ENCODE data around the gene HGFAC. TPM values are rescaled to one million over a fixed set of nuclear protein-coding genes. Genes with fewer than 3 reads are reported as not detected.

The HGFAC gene
- total RNA-seq, 2 donors from 2014 or later: 0.52 TPM; not detected in 1

DNA sequence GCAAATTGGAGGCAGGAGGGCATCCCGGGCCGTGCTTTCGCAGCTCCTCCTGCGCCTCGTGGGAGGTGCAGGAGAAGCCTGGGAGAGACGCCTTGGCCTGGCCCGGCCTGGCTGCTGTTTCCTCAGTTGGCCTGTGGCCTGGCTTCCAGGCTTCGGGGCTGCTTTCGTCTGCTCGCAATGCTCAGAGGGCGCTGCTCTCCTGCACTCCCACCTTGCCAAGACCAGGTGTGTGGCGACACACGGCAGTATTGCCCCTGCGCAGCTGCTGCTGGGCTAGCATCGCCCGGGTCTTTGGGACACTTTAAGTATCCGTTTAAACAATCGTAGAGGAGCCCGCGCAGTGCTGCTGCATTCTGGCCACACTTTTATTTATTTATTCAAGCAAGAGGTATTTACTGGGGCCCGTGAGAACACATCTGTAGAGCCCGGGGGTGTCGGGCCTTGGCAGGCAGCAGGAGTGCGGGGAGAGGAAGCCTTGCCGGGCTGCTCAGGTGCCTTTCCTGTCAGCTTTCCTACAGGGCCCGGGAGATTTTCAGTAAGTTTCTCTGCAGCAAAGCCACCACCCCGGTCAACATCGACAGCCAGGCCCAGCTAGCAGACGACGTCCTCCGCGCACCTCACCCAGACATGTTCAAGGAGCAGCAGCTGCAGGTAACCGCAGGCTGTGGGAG is 26.2 kb upstream of the HGFAC start:
- Histone ChIP-seq H3K36me3 (no peaks in the 10 kb centered on the region), H3K9ac (ENCODE audit: low read depth in 2 of 2, low read length in 2 of 2) (no peak overlapping the region), H3K9me3 (no peaks in the 10 kb centered on the region), H3K27me3 (no peaks in the 10 kb centered on the region), H3K4me1 (no peaks in the 10 kb centered on the region), H3K4me3 (no peak overlapping the region), H3K27ac (no peak overlapping the region)
- intact Hi-C loops (cut with DNase I): no loop called here
- DNase-seq: no peak
- TF ChIP-seq, protein P1, sequence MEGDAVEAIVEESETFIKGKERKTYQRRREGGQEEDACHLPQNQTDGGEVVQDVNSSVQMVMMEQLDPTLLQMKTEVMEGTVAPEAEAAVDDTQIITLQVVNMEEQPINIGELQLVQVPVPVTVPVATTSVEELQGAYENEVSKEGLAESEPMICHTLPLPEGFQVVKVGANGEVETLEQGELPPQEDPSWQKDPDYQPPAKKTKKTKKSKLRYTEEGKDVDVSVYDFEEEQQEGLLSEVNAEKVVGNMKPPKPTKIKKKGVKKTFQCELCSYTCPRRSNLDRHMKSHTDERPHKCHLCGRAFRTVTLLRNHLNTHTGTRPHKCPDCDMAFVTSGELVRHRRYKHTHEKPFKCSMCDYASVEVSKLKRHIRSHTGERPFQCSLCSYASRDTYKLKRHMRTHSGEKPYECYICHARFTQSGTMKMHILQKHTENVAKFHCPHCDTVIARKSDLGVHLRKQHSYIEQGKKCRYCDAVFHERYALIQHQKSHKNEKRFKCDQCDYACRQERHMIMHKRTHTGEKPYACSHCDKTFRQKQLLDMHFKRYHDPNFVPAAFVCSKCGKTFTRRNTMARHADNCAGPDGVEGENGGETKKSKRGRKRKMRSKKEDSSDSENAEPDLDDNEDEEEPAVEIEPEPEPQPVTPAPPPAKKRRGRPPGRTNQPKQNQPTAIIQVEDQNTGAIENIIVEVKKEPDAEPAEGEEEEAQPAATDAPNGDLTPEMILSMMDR (IDR thresholded peaks at IDR 0.05): no peak

DNA sequence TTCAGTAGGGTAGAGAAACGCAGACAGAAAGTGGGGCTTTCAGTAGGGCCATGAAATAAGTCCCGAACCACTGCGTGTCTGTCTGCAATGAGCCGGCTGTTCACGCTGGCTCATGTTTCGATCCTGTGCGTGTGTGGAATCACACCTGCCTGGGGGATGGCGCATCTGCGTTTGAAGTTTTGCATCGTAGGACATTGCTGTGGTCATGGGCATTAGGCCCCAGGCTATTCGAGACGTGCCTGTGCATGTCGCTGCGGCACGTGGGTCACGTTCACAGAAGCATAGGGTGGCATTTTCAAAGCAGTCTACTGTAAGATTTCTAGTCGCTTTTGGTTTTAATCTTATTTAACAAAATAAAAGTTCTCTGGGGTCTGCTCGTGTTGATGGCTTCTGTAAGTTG is 25.5 kb upstream of the HGFAC start:
- H3K27ac ChIP-seq: no peak overlapping the region
- TF ChIP-seq, protein P1 (IDR thresholded peaks at IDR 0.05): no peak
- H3K9me3 ChIP-seq: no peaks in the 10 kb centered on the region
- DNase-seq: no peak
- no peak overlapping the region for H3K4me3 ChIP-seq
- H3K4me1 ChIP-seq: no peaks in the 10 kb centered on the region
- no peaks in the 10 kb centered on the region for H3K27me3 ChIP-seq
- H3K36me3 ChIP-seq: no peaks in the 10 kb centered on the region
- H3K9ac ChIP-seq (ENCODE audit: low read depth in 2 of 2, low read length in 2 of 2): no peak overlapping the region
- intact Hi-C loops (cut with DNase I): no loop called here

DNA sequence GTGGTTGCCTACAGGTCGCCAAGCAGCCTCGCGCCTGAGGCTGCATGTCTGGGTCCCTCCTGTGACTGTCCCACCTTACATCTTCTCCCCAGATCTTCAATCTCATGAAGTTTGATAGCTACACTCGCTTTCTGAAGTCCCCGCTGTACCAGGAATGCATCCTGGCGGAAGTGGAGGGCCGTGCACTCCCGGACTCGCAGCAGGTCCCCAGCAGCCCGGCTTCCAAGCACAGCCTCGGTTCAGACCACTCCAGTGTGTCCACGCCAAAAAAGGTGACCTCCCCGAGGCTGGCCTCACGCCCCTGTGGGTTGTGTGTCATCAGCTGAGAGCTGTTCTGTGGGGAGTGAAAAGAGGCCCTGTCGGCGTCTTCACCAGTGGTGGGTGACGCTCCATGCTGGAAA is 24.9 kb upstream of the HGFAC start:
- DNase-seq: no peak
- no peaks in the 10 kb centered on the region for H3K9me3 ChIP-seq
- H3K36me3 ChIP-seq: no peaks in the 10 kb centered on the region

DNA sequence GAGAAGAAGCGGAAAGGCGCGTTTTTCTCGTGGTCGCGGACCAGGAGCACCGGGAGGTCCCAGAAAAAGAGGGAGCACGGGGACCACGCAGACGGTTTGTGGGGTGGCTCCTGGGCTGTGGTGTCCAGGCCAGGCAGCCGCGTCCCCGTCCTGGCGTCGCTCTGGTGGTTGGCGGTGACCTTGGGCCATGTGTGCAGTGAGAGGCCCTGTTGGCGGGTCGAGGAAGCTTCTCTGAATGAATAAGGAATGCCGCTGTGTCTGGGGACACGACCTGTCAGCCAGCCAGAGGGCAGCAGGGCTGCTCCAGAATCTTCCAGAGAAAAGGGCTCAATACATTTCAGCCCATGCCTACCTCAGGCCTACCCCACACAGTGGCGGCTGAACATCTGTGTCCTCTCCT is 24.3 kb upstream of the HGFAC start:
- Histone ChIP-seq H3K9me3 (no peaks in the 10 kb centered on the region), H3K36me3 (no peaks in the 10 kb centered on the region), H3K27ac (no peak overlapping the region), H3K9ac (ENCODE audit: low read depth in 2 of 2, low read length in 2 of 2) (no peak overlapping the region), H3K4me1 (no peaks in the 10 kb centered on the region), H3K4me3 (no peak overlapping the region), H3K27me3 (no peaks in the 10 kb centered on the region)
- intact Hi-C loops (cut with DNase I): no loop called here
- TF ChIP-seq, protein P1 (IDR thresholded peaks at IDR 0.05): no peak
- no peak for DNase-seq

More for the DNA sequence above, 24.9 kb upstream of the HGFAC start:
- H3K9ac ChIP-seq (ENCODE audit: low read depth in 2 of 2, low read length in 2 of 2): no peak overlapping the region
- TF ChIP-seq, protein P1 (IDR thresholded peaks at IDR 0.05): no peak
- no peak overlapping the region for H3K27ac ChIP-seq
- no peaks in the 10 kb centered on the region for H3K27me3 ChIP-seq
- intact Hi-C loops (cut with DNase I): no loop called here
- H3K4me3 ChIP-seq: no peak overlapping the region
- H3K4me1 ChIP-seq: no peaks in the 10 kb centered on the region

DNA sequence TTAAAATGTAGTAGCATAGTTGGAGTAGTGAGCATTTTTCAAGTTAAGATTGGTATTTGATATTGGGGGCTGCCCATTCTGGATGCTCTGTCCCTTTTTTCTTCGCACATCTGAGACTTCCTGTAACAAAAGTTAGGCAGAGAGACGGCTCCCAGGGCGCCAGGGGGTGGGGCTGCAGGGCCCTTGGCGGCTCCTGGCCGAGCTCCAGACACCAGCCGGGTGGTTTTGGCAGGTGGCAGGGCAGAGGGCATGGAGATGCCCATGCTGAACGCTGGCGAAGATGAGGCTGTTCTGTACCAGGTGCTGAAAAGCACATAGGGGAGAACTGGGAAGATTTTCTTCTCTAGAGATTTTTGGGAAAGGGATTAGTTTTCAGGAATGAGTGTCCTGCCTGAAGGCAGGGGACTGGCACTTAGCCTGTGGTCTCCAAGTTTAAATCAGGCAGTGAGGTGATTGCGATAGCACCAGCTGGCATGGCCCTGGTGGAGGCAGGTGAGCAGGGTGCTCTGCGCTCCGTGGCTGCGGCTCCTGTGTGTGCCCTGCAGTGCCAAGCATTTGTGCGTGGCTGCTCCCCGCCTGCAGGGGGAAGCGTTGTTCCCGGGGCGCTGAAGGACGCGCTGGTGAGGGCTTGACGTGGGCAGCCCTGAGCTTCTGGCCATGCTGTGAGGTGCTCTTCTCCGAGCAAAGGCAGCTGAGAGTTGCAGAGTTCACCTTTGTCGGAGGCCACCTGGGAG is 23.6 kb upstream of the HGFAC start:
- DNase-seq: no peak
- H3K9me3 ChIP-seq: no peaks in the 10 kb centered on the region
- no peaks in the 10 kb centered on the region for H3K36me3 ChIP-seq
- no peak overlapping the region for H3K9ac ChIP-seq (ENCODE audit: low read depth in 2 of 2, low read length in 2 of 2)
- H3K27me3 ChIP-seq: no peaks in the 10 kb centered on the region
- no peaks in the 10 kb centered on the region for H3K4me1 ChIP-seq
- no peak overlapping the region for H3K27ac ChIP-seq
- no peak overlapping the region for H3K4me3 ChIP-seq
- TF ChIP-seq, protein P1 (IDR thresholded peaks at IDR 0.05): no peak
- intact Hi-C loops (cut with DNase I): no loop called here
